Choroid plexus epithelial cell (primary cell): ENCODE data around the gene WFIKKN2.

Experiments
- DNase-seq: peaks from one replicate; pipeline ENCODE4 v3.0.0-alpha.2; 2010; ENCODE audit warnings: low read depth
- H3K4me3 ChIP-seq: 2 replicates; pipeline ENCODE4 v1.5.1; 2011; ENCODE audit warnings: low read depth, mild to moderate bottlenecking, control low read depth, low read length, moderate library complexity
- CTCF ChIP-seq: conservative IDR thresholded peaks from 2 replicates; pipeline ENCODE4 v1.5.1; 2011; ENCODE audit warnings: low read depth, mild to moderate bottlenecking, control low read depth, inconsistent platforms, low read length, moderate library complexity

The WFIKKN2 gene

GRCh38 chr17:50844117-50844700 lies 8.8 kb downstream of the WFIKKN2 start:
- no peak overlapping the region for H3K4me3 ChIP-seq
- no peak for DNase-seq
- TF ChIP-seq CTCF = no peak

GRCh38 chr17:50845240-50846147 lies 10.1 kb downstream of the WFIKKN2 start:
- TF ChIP-seq CTCF = no peak
- peak; percentile 52 for DNase-seq
- no peak overlapping the region for H3K4me3 ChIP-seq

- no peak for TF ChIP-seq CTCF
- no peak overlapping the region for H3K4me3 ChIP-seq
- no peak for DNase-seq
Observed at GRCh38 chr17:50847566-50847965, 12.2 kb downstream of the WFIKKN2 start.

- H3K4me3 ChIP-seq = no peak overlapping the region
- DNase-seq = no peak
- TF ChIP-seq CTCF = no peak
Observed at GRCh38 chr17:50848039-50848438, 12.7 kb downstream of the WFIKKN2 start.

GRCh38 chr17:50848711-50849110 lies 13.3 kb downstream of the WFIKKN2 start:
- no peak for TF ChIP-seq CTCF

GRCh38 chr17:50850640-50851039 lies 15.3 kb downstream of the WFIKKN2 start:
- TF ChIP-seq CTCF = no peak
- DNase-seq = no peak
- H3K4me3 ChIP-seq = no peak overlapping the region

More at GRCh38 chr17:50848711-50849110, 13.3 kb downstream of the WFIKKN2 start:
- no peak overlapping the region for H3K4me3 ChIP-seq
- no peak for DNase-seq
